HG03097 (cell line): ENCODE results near the gene TMCC2.

ENCODE experiments used
- ATAC-seq: cut with Tn5 transposase; IDR thresholded peaks from one replicate; pipeline ENCODE4 v1.9.1; 2021; ENCODE audit not compliant: unreplicated experiment, low FRiP score

Gene TMCC2

DNA sequence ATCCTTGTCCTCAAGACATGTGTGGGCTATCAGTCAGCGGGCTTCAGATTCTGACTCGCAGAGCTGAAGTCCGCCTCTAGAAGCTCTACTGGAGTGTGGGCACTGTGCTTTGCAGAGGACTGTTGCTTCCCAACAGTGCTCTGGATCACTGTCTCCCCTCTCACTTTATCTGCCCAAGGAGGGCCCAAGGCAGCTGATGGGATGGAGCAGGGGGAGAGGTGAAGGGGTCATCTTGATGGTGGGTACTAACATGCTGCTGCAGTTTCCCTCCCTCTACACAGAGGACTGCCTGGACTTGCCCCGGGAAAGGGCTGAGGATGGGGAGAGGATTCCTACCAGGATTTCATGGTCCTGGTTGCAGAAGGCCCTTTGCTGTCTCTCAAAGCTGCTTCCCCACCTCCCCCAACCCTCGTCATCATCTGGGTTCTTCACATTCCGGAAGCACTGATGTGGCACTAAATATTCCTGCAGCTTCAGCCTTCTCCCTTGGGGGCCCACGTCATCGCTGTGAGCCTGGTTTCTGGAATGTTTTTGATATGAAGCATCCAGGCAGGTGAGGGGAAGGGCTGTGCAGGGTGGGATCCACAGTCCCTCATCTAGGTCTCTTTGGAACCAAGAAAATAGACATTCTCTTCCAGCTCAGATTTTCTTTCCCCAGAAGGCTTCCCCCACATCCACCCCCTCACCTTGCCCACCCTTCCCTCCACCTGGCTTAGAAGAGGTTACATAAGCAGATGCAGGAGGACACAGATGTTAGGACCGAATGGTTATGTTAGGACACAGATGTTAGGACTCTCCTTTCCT lies 70.6 kb downstream of the TMCC2 start:
- ATAC-seq: no peak

DNA sequence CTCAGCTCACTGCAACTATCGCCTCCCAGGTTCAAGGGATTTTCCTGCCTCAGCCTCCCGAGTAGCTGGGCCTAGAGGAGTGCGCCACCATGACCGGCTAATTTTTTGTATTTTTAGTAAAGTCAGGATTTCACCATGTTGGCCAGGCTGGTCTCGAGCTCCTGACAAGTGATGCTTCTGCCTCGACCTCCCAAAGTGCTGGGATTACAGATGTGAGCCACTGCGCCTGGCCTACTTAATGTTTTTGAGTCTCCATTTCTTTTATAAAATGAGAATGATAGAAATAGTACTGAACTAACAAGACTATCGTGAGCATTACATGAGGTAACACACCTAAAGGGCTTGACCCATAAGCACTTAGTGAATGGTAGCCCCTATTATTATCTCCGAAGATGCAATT lies 72.4 kb downstream of the TMCC2 start:
- ATAC-seq: no peak

DNA sequence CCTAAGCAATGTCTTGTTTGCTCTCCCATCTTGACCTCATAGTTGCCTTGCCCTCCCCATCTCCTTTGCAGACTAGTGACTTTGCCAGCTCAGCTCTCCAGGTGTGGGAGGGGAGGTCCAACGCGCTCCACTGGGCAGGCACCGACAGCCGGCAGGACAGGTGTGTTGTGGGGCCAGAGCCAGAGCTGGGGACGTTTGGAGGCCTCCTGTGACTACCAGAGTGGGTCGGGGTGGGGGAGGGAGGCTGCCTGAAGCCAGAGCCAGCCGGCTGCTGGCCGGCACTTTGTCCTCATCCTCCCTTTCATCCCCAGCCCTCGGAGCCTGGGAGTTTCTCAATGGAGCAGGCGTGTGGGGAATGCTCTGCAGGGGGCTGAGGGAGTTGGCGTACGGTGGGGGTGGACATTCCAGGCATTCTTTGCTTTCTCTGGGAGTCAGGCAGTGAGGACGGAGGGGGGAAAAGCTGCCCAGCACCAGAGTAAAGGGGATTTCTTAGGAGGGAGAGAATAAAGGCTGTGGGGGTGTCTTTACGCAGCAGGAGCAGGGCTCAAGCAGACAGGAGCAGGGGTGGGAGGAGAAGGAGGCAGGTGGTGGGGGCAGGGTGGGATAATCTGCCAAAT lies 73.6 kb downstream of the TMCC2 start:
- no peak for ATAC-seq

DNA sequence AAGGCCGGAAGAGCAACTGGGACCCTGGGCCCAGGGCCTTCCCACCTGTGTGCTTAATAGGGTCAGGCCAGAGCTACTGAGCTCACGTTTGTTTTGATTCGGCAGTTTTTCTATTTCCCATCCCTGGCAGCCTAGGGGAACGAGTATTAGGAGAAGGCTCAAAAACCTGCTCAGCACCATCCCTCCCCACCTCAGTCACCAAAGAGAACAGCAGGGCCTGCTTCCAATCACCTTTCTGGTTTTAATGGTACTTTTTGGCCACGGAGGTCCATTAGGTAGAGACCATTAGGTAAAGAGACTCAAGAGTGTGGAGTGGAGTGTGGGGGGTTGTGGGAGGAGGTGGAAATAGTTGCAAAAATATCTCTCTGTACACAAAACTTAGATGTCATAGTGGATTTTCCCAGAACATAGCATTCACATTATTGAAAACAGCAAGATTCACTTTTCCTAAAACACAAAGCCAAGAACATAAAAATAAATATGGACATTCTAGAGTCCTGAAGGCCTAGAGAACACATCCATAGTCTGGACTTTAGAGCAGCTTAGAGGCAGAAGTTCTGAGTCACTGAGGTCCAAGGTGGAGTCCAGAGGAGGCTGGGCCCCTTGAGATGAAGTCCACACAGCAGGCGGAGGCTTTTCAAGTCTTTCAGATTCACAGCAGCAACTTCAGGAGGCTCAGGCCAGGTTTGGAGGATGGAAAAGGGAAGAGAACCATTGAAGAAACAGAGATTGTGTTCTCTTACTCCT lies 74.3 kb downstream of the TMCC2 start:
- no peak for ATAC-seq

DNA sequence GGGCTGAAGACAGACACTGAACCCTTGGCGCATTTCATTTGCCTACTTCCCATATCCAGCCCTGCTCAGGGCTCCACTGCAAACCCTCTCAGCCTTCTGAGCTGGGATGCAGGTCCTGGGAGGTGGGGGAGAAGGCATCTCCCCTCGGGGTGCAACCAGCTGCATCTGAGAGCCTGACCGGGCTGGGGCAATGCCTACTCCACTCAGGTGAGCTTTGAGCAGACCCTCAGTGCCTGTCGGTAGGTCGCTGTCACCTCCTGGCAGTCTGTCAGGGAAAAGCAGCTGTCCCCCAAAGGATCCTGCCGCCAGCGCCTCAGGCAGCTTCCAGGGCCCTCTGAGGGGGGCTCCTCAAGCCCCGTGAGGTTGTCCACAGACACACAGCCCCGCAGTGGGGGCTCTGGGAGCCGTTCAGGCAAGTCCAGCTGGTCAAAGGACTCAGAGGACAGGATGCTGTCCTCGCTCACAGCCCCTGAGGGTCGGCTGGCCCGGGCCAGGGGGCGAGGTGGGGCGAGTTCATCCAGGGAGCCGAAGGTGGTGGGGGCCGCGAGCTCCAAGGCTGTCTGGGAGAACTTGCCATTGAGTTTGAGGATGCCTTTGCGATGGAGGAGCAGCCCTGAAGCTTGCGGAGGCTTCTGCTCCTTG lies 75.6 kb downstream of the TMCC2 start:
- ATAC-seq: no peak

DNA sequence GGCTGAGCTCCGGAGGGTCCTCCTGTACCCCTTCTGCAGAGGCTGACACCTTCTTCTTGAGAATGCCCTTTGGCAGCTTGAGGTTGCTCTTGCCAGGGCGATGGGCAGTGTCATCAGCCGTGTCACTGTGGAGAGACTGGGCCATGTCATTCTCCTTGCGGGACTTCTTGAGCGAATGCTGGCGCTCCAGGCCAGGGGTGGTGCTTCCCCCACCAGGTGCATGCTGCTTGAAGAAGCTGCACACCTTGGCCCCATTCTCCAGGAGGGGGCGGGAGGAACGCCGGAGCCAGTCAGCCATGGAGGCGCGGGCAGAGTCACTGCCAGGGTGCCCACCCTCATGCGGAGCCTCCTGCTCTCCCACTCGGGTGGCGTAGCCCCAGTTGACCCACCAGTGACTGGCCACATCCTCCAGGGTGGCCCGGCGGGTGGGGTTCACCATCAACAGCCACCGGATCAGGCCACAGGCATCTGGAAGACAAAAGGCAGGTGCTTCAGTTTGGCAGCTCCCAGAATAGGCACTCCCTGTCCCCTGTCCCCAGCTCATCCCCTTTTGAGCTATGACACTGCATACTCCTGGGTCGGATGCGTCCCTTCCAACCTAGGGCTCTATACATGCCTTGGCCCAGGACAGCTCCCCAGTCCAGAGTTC lies 76.4 kb downstream of the TMCC2 start:
- no peak for ATAC-seq

DNA sequence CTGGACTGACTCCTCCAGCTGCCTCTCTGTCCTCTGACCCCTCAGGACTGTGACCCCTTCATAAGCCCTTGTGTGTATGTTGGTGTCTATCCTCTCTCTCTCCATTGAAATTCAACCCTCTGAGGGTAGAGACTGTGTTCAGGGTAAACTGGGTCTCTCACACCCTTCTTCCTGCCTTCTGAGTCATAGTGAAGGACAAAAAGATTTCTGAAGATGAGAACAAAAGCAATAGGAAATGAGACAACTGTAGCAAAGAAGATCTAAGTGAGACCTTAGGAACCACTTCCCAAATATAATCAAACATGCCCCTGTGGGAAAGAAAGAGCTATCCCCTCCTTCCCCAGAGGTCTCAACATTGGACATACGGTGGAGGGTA lies 76.9 kb downstream of the TMCC2 start:
- ATAC-seq: no peak

DNA sequence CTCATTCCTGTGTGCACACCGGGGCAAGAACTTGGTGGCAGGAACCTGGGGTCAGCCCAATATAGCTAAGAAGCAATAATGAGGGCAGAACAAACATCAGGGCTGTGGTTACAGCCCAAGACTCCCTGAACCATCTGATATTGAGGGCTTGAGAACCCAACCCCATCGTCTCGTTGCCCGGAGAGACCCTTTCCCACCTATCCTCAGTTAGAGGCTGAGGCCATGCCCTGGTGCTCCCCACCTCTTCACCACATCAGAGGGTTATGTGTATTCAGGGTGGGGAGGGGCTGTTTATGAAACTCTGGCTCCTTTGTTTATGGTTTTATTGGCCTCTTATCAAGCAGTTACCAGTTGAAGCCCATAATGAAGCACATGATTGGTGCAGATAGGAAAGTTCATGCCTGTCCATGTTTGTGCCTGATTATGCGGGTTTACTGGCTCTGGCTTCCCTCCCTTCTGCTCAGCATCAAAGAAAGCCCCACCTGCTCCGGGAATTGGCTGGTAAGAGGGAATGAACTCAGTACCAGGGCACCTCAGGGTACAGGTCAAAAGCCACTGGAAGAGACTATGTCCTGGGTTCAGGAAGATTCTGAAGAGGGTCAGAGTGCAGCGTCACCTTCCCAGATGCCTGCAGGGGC lies 79.3 kb downstream of the TMCC2 start:
- ATAC-seq: no peak

DNA sequence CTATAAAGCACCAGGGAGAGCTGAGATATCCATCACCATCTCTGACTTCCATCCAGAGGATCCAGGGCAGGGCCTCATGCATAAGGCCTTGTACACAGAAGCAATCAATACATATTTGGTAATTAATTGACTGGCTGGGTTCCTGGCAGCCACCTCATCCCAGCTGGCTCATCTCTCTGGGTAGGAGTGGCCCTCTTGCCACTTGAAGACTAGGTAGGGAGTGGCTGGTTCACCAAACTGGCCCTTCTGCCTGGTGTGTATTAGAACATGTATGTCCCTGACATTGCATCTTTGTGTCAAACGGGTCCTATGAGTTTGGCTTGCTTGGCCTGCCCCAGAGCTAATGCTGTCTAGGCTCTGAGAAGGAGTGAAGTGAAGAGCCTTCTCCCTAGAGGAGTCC lies 82.0 kb downstream of the TMCC2 start:
- ATAC-seq: no peak

DNA sequence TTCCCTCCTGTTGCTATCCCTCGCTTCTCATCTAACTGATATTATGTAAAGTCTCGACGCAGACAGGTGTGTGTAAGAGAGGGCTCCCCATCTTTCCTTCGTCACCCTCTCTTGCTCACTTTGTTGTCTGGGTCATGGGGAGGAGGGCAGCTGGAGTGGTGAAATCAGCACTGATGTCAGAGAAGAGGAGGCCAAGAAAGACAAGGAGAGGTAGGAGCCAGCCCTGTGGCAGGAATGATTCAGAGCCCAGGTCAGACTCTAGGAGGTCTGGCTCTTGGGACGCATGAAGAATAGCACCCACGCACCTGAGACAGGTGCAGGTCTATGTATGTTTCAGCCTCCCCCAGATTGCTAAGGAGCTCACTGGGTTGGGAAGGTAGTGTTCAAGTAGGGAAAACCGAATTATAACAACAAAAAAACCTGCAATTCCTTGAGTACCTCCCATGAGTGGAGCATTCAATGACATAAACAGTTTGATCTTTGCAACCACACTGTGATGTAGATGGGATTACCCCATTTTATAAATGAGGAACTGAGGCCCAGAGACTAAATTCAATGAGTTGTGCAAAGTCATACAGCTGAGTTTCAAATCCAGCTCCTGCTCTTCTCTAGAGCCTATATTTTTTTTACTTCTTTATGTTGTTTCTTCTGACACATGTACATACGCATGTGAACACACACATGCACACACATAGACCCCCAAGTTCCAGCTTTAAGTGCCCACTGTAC lies 83.4 kb downstream of the TMCC2 start:
- ATAC-seq: no peak

DNA sequence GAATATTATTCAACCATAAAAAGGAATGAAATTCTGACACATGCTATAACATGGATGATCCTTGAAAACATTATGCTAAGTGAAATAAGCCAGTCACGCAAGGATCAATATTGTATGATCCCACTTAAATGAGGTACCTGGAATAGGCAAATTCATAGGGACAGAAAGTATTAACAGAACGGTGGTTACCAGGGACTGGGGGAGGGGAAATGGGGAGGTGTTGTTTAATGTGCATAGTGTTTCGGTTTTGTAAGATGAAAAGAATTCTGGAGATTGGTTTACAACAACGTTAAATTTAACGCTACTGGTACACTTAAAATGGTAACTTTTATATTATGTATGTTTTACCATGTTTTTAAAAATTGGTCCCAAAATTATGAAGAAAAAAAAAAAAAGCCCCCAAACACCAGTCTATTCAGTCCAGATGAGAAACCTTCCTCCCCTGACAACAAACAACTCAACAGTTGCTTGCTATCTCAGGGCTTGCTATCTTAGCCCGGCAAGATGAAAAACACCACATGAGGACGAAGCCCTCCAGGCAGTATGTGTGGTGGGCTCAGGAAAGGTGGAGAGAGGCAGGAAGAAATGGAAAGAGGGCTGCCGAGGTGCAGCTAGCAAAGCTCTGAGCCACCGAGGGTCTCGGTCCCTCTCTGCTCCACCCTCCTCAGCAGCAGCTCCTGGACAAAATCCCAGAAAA lies 85.3 kb downstream of the TMCC2 start:
- ATAC-seq: no peak

DNA sequence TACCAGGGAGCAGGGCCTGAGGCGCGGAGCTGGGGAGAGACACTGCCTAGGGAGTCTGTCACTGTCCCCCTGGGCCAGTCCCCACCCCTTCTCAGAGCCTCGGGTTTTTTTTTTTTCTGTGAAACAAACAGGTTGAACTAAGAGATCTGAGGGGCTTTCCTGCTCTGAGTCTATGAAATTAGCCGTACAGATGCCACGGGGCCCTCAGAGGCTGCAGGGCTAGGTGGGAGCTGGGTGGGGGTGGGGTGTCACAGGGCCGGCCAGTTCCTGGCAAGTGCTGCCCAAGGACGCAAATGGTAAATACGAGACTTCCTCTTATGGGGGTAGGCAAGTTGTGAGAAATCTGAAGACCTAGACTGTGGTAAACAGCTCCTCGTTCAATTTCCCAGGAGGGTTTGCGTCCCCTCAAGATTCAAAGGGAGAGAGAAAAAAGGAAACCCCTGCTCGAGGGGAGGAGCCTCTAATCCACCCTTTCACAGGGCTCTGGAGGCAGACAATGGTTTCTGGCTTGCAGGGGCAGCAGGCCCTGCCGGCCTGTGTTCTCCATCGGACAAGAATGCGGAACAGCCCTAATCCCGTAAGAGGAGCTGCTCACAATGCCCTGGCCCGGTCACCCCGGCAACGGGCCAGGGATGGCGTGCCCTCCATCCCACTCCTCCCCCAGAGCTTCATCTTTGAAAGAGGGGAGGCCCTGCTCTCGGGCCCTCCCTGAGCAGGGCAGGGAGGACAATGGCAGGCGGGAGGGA lies 86.0 kb downstream of the TMCC2 start:
- ATAC-seq: no peak

DNA sequence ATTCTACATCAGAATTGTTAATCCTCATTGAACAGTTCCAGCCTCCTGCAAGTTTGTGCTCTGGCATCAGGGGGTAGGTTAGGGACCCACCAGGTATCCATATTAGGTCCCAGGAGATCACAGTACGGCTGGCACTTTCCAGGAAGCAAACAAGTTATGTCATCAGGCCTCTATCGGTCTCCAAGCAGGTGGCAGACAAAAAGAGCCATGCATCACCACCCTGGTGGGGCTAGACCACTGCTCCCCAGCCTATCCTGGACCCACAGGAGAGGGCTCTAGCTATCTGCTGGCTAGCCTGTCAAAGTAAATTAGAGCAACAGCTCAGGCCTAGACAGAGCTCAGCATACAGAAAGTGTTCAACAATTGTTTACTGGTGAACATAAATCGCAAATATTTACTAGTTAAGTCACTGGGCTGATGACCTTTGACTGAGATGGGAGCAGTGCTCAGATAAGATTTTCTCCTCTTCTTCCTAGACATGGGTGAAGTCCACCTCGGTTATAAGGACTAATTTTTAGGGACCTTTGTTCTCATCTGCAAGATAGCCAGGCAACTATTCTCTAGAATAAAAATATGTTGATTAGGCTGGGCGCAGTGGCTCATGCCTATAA lies 87.4 kb downstream of the TMCC2 start:
- no peak for ATAC-seq

DNA sequence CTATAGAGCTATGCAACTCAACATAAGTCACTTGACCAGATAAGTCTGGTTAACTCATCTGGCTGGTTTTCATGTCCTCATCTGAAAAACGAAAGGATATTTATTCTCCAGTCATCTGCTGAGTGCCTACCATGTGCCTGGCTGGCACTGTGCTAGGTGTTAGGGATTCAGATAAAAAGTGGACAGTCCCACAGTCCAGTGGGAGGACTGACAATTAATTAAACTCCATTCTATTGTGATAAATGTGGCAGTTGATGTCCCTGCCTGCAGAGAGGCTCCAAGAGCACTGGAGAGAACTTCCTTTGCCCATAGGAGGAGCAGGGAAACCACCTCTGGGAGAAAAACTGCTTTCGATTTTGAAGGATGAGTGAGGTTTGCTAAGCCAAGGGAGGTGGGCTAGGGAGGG lies 88.4 kb downstream of the TMCC2 start:
- no peak for ATAC-seq

DNA sequence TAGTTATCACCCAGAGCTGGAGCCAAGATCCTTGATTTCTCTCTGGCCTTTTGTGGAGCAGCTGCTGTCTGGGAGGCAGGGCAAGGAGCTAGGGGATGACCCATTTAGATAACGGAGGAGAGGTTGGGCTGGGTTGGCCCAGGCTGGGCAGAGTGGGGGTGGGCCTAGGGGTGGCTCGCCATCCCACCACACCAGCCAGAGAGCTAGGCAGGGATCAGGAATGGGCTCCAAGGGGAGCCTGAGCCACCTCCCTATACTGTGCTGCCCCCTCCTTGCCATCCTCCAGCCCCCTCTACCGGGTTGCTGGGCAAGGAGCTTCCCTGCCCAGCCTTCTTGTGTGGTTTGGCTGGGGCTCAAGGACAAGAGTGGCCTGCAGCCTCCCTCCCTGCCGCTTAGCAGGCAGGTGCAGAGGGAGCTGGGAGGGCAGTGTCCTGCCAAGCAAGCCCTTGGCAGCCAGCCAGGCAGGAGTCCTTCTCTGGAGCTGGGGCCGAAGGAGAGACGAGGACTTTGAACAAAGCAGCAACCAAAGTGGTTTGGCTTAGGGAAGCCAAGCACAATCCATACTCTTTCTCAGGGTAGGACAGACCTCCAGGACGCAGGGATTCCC lies 89.7 kb downstream of the TMCC2 start:
- no peak for ATAC-seq

DNA sequence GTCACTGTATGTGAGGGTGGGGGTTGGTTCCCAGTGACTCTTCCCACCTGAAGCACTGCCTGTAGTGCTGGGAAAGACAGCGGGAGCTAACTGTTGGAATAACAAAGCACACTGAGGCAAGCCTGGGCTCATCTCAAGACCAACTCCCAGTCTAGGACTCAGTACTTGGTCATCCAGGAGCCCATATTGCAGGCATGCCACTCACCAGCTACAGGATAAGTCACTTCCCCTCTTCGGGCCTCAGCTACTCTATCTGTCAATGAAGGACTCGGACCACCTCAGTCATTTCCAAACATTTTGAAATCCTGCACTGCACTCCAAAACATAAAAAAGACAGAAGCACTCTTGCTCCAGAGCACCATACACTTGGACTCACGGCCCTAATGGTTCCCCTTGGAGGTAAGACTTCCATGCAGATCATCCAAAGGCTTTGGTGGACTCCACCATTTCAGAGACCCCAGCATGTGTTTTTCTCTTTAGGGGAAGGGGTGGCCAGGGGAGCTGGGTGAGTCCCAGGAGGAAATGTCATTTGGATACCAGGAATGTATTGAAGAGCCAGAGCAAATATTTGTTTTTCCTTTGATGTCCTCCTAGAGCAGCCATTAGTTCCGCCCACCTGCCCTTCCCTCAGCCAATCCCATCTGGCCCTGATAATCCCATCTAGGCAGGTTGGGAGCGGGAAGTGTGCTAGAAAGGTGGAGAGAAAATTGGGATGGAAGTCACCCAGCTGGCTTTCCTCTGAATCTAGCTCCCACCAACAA lies 90.7 kb downstream of the TMCC2 start:
- no peak for ATAC-seq
